Brain microvascular endothelial cell (primary cell): Measurements from ENCODE around the gene KRT6B.

Source experiments
- DNase-seq: peaks from one replicate; pipeline ENCODE4 v3.0.0-alpha.2; 2020
- H3K27ac ChIP-seq: fragments of 250-450 bp; sonication (Bioruptor Pico); 2 replicates; pipeline ENCODE4 v1.5.1; 2020; ENCODE audit warnings: mild to moderate bottlenecking, moderate library complexity
- H3K27me3 ChIP-seq: fragments of 250-450 bp; sonication (Bioruptor Pico); replicated peaks from 2 replicates; pipeline ENCODE4 v1.5.1; 2020; ENCODE audit warnings: mild to moderate bottlenecking
- H3K36me3 ChIP-seq: fragments of 250-450 bp; sonication (Bioruptor Pico); replicated peaks from 2 replicates; pipeline ENCODE4 v1.5.1; 2020; ENCODE audit warnings: mild to moderate bottlenecking
- H3K4me3 ChIP-seq: 2 replicates; pipeline ENCODE4 v1.5.1; 2011; ENCODE audit warnings: low read depth, mild to moderate bottlenecking, control low read depth, low read length, moderate library complexity
- in situ Hi-C: cut with HindIII; loops from 2 replicates; pipeline ENCODE4 v1.10.0; 2017; ENCODE audit warnings: low sequenced_read_pairs, low pct_ligation_motif_present
- TF ChIP-seq, protein P1 (sequence below): IDR thresholded peaks from 2 replicates; pipeline ENCODE4 v1.5.1; 2011; ENCODE audit warnings: low read depth, mild to moderate bottlenecking, moderate library complexity, low read length, control low read depth, inconsistent platforms; ENCODE audit errors: missing control alignments

Gene KRT6B

DNA sequence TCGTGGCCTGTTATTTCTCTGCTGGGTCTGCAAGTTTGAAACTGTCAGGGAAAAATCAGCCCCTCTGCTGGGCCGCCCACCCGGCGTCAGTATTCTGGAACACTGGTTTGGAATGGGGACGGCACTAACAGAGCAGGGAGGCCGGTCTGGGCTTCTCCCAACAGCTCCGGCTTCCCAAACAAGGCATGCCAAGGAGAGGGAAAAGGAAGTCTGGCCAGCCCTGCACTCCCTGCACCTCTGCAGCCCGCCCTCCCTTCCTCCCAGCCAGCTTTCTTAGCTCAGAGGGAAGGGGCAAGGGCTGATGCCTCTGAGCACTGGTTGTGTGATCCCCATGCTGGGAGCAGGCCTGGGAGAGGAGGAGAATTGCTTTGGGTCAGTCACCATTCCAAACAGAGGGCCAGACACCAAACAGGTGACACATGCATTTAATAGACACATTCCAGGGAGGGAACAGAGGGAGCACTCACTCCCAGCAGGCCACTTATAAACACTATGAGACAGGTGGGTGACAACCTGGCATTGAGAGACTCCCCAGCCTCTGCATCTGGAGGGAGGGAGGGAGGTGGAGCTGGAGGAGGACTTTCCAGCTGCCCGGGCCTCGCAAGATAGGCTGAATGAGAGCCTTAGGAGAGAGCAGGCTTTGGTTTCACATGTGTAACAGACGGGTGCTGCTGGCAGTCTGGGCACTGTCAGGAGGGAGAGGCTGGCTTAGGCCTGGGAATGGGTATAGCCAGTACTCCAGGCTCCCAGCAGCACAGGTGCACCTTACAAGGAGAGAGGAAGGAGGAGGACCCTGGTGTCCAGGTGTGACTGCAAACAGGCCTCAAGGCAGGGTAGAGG is 28.1 kb downstream of the KRT6B start:
- no peak overlapping the region for H3K27ac ChIP-seq
- no peak overlapping the region for H3K4me3 ChIP-seq
- DNase-seq = no peak
- no peaks in the 10 kb centered on the region for H3K36me3 ChIP-seq
- TF ChIP-seq, protein P1, sequence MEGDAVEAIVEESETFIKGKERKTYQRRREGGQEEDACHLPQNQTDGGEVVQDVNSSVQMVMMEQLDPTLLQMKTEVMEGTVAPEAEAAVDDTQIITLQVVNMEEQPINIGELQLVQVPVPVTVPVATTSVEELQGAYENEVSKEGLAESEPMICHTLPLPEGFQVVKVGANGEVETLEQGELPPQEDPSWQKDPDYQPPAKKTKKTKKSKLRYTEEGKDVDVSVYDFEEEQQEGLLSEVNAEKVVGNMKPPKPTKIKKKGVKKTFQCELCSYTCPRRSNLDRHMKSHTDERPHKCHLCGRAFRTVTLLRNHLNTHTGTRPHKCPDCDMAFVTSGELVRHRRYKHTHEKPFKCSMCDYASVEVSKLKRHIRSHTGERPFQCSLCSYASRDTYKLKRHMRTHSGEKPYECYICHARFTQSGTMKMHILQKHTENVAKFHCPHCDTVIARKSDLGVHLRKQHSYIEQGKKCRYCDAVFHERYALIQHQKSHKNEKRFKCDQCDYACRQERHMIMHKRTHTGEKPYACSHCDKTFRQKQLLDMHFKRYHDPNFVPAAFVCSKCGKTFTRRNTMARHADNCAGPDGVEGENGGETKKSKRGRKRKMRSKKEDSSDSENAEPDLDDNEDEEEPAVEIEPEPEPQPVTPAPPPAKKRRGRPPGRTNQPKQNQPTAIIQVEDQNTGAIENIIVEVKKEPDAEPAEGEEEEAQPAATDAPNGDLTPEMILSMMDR = no peak
- H3K27me3 ChIP-seq = peaks cover 1% of the 10 kb centered on the region
- in situ Hi-C loops = no loop called here

DNA sequence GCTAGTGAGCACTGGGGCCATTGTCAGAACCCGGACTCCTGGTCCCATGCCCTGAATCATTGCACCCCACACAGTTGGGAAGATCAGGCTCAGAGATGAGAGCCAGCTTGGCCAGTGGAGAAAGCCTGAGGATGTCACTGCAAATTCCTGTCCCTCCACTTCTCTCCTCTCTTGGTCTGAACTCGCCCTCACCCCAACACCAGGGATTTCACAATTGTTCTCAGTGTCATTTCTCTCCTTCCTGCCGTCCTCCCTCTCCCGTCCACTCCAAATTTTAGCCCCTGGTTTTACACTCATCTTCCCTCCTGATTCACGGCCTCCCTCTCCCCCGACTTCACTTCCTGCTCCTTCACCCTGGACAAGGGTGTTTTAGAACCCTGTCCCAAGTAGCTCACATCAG is 28.9 kb downstream of the KRT6B start:
- no peak for DNase-seq
- Histone ChIP-seq H3K4me3 (no peak overlapping the region), H3K27me3 (peaks cover 1% of the 10 kb centered on the region), H3K36me3 (no peaks in the 10 kb centered on the region), H3K27ac (no peak overlapping the region)
- TF ChIP-seq, protein P1 = no peak
- in situ Hi-C loops = no loop called here

GRCh38 chr12:52419656-52420055 is 32.3 kb downstream of the KRT6B start:
- in situ Hi-C loops = no loop called here
- Histone ChIP-seq H3K27me3 (peaks cover 1% of the 10 kb centered on the region), H3K4me3 (no peak overlapping the region), H3K27ac (no peak overlapping the region), H3K36me3 (no peaks in the 10 kb centered on the region)
- TF ChIP-seq, protein P1 = no peak
- DNase-seq = no peak

DNA sequence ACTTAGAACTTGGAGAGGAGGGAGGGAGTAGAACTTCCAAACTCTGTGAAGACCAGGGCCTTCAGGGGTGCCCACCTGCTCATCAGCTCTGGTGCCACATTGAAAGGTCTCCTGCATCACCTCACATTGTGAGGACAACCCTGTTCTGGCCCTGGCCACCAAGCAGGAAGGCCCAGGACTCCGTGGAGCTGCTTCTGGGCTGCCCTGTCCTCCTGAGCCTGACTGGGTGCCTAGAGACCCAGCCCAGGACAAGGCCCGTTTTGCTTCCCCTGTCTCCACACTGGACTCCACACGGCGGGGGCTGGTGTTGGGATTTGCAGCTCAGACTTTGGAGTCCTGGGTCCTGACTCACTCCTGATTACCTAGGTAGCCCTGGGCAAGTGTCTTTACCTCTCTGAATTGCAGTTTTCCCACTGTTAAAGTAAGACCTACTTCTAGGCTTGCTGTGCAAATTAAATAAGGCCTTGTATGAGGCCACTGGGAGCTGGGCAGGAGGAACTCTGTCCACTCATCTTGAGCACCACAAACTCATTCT is 33.3 kb downstream of the KRT6B start:
- no peak overlapping the region for H3K27ac ChIP-seq
- peaks cover 1% of the 10 kb centered on the region for H3K27me3 ChIP-seq
- H3K36me3 ChIP-seq = no peaks in the 10 kb centered on the region
- DNase-seq = no peak
- TF ChIP-seq, protein P1 = no peak
- in situ Hi-C loops = no loop called here
- no peak overlapping the region for H3K4me3 ChIP-seq

DNA sequence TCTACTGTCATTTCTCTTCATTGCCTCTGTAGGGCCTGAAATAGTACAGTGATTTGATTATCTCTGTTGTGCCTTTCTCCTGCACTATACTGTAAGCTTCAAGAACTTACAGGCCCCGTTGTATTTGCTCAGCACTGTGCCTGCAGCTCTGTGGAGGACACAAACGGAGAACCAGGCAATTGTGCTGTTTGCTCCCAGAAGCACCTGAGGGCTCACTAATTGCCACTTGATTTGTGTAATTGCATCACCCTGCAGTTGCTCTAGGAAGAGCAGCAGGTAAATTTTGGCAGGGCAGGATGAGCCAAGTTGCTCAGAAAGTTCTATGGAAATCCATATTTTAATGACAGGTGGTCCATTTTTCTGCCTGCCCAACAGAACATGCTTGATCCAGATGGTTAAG is 34.2 kb downstream of the KRT6B start:
- in situ Hi-C loops = no loop called here
- no peak overlapping the region for H3K27ac ChIP-seq
- no peak overlapping the region for H3K4me3 ChIP-seq
- no peak for DNase-seq
- no peaks in the 10 kb centered on the region for H3K36me3 ChIP-seq
- H3K27me3 ChIP-seq = peaks cover 1% of the 10 kb centered on the region
- TF ChIP-seq, protein P1 = no peak
